NCI-H446 treated with DMSO at 0.1 percent for 48 hours (cell line): Measurements from ENCODE around the gene FGGY.
"Not testable (repeated sequence)": the region's sequence is repeated elsewhere in the genome, so short reads cannot be mapped to it uniquely, and the experiment has no call there.

Experiments used
- DNase-seq: peaks from one replicate; lab custom pipeline; 2025; lab: John Stamatoyannopoulos, UW

The FGGY gene

GRCh38 chr1:59444520-59444919, 147.6 kb downstream of the FGGY start:
- no peak for DNase-seq

GRCh38 chr1:59445040-59445439, 148.1 kb downstream of the FGGY start:
- DNase-seq: no peak

- no peak for DNase-seq
These were observed 149.5 kb downstream of the FGGY start for GRCh38 chr1:59446257-59446901.

GRCh38 chr1:59452026-59452425, 155.1 kb downstream of the FGGY start:
- DNase-seq: no peak

- no peak for DNase-seq
These were observed 155.7 kb downstream of the FGGY start for GRCh38 chr1:59452559-59452958.

- no peak for DNase-seq
These were observed 156.5 kb downstream of the FGGY start for GRCh38 chr1:59453297-59453968.

- no peak for DNase-seq
These were observed 158.3 kb downstream of the FGGY start for GRCh38 chr1:59455206-59455605.

- no peak for DNase-seq
These were observed 160.9 kb downstream of the FGGY start for GRCh38 chr1:59457786-59458185.

GRCh38 chr1:59458884-59459283, 162.0 kb downstream of the FGGY start:
- DNase-seq: no peak

GRCh38 chr1:59462942-59463341, 166.0 kb downstream of the FGGY start:
- not testable (repeated sequence) for DNase-seq

- not testable (repeated sequence) for DNase-seq
These were observed 168.6 kb downstream of the FGGY start for GRCh38 chr1:59465478-59465877.

GRCh38 chr1:59468828-59469428, 172.0 kb downstream of the FGGY start:
- DNase-seq: no peak

- DNase-seq: not testable (repeated sequence)
These were observed 175.2 kb downstream of the FGGY start for GRCh38 chr1:59471991-59472570.

- no peak for DNase-seq
These were observed 176.9 kb downstream of the FGGY start for GRCh38 chr1:59473831-59474230.

GRCh38 chr1:59474496-59474895, 177.6 kb downstream of the FGGY start:
- no peak for DNase-seq

GRCh38 chr1:59475737-59476136, 178.8 kb downstream of the FGGY start:
- no peak for DNase-seq

GRCh38 chr1:59477286-59477685, 180.4 kb downstream of the FGGY start:
- DNase-seq: no peak

- DNase-seq: no peak
These were observed 181.0 kb downstream of the FGGY start for GRCh38 chr1:59477867-59478266.

GRCh38 chr1:59478822-59479221, 181.9 kb downstream of the FGGY start:
- DNase-seq: no peak

- DNase-seq: no peak
These were observed 183.4 kb downstream of the FGGY start for GRCh38 chr1:59480188-59480888.

GRCh38 chr1:59481881-59482505, 185.1 kb downstream of the FGGY start:
- DNase-seq: no peak

GRCh38 chr1:59482986-59483385, 186.1 kb downstream of the FGGY start:
- no peak for DNase-seq
